HG03066 (cell line): ENCODE data around the gene MORN1.
"Not testable (repeated sequence)": the region's sequence is repeated elsewhere in the genome, so short reads cannot be mapped to it uniquely, and the experiment has no call there.

Source experiments
- ATAC-seq: cut with Tn5 transposase; IDR thresholded peaks from one replicate; pipeline ENCODE4 v1.9.1; 2021; ENCODE audit warnings: low read depth; ENCODE audit not compliant: unreplicated experiment

Gene MORN1

DNA sequence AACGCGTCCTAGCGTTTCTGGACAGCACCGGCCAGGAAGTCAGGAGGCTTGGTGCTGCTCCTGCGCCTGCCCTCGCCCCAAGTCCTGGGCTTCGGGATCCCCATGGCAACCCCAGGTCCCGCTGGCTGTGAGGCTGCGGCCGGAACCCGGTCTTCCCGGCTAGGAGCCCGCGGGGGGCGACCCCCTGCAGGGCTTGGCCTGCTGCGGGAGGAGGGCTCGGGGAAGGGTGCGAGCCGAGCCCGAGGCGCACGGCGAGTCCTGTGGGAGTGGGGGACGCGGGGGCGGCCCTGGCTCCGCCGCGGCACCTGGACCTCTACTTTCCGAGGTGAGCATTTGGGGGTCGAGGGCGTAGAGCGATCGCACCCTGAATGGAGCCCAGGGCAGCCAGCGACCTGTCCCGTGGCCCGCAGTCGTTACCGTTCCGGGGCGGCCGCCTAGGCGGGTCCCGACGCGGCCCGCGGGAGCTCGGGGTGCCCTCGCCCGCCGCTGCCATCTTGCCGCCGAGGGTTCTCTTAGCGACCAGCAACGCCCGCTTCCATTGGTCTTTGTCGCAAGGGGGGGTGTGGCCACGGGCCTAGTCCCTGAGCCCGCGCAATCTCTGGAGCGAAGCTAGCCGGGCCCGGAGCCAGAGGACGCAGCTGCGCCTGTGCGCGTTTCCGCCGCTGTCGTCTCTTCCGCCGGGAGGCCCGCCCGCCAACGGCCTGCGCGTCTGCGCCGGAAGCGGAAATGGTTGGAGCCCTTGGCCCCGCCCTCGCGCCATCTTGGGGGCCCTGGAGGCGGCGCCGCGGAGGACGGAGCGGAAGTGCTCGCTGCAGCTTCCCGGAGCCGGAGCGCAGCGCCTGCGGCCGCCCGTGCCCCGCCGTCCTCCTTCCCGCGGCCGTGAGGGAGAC is at the start of gene MORN1, which contains the start of gene RER1:
TSS of gene MORN1 (minus strand) at position 514 of the 890 bp plus-strand sequence. CDS start at position 493, 21 bp downstream.
TSS of gene RER1 (plus strand) at position 801 of the 890 bp plus-strand sequence. CDS start 3,950 bp downstream, outside the sequence.
- ATAC-seq: peak; percentile 91

DNA sequence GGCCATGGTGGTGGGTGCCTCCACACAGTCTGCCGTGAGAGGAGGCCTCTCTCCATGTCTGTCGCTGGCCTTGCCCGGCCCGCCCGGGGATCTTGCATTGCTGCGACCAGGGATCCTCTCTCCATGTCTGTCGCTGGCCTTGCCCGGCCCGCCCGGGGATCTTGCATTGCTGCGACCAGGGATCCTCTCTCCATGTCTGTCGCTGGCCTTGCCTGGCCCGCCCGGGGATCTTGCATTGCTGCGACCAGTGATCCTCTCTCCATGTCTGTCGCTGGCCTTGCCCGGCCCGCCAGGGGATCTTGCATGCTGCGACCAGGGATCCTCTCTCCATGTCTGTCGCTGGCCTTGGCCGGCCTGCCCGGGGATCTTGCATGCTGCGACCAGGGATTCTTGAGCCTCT is 49.0 kb upstream of the MORN1 start:
- not testable (repeated sequence) for ATAC-seq

- no peak for ATAC-seq
Measured at GRCh38 chr1:2439369-2439768, 48.0 kb upstream of the MORN1 start.

GRCh38 chr1:2438641-2439040 is 47.3 kb upstream of the MORN1 start:
- no peak for ATAC-seq

DNA sequence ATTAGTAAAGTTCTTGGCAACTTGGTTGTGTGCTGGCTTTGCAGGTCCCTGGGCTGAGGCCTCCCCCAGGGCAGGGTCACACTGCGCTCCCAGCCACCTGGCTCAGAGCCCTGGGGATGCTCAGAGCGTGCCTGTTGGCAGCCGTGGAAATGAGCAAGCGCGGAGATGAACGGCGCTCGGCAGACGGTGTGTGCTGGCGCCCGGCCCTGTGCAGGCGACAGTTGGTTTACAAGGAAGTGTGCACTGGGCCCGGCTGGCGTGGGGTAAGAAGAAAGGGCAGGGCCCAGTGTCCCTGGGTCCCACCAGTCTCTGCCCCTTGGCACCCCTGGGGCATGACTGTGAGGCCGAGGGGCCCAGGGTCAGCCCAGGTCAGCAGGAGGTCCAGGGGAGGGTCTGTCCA is 46.7 kb upstream of the MORN1 start:
- ATAC-seq: no peak

DNA sequence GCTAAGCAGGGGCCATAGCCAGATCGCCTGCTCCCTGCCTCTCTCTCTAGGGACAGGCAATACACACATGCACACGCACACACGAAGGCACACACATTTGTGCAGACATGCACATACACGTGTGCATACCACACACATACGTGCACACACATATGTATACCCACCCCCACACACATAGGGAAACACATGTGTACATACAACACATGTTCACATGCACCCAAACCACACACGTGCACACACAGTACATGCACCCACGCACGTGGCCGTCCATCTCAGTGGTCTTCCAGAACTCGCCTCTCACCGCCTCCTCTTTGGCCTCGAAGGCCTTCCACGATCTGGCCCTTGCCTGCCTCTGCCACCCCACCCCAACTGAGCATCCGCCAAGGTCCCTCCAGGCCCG is 46.3 kb upstream of the MORN1 start:
- no peak for ATAC-seq

DNA sequence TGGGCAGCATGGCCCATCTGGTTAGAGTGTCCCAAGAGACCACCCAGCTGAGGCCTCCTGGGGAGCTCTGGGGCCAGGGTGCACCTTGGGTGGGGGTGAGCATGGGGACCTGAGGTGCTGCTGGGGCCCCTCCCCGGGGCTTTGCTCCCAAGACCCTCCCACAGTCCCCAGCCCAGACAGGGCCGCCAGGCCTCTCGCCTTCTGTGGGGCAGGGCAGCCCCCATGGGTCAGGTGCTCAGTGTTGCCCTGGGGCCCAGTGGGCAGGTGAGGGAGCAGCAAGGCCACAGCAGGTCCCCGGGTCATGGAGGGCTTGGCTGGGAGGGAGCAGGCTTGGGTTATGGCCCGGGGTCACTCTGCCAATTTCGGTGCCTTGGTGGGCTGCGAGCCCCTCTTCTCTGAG is 45.5 kb upstream of the MORN1 start:
- no peak for ATAC-seq

GRCh38 chr1:2435746-2436355 is 44.5 kb upstream of the MORN1 start:
- no peak for ATAC-seq

- no peak for ATAC-seq
Measured at GRCh38 chr1:2435091-2435490, 43.7 kb upstream of the MORN1 start.

DNA sequence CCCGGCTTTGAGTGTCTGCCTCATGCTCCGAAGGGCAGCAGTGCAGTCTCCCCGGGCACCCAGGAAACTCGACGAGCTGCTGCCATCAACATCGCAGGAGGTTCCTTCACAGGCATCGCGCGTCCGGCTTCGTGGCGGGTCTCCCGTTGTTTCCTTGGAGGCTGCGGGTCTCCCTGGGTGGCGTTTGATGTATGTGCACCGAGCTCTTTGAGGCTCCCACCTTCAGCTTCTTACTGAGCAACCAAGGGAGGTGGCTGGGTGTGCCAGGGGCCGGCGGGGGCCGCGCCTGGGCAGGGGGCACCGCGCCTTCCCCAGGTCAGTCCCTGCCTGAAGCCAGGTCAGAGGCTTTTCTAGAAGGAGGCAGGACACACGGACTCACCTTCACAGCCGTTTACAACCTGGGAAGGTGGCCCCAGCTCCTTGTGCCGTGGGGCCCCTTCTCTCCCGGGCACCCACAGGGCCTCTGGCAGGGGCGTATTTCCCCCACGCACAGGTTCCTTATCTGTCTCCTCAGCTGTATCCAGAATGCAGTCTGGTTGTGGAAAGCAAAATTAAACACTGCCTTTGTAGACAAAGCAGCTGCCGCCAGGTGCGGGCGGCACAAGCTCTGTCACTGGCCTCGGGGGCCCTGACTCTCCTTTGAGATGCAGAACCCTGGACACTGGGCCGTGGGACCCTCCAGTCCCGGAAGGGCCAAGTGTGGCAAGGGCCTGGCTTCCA is 42.7 kb upstream of the MORN1 start:
- ATAC-seq: no peak

- ATAC-seq: no peak
Measured at GRCh38 chr1:2433196-2433595, 41.8 kb upstream of the MORN1 start.

- ATAC-seq: no peak
Measured at GRCh38 chr1:2432441-2432844, 41.1 kb upstream of the MORN1 start.

DNA sequence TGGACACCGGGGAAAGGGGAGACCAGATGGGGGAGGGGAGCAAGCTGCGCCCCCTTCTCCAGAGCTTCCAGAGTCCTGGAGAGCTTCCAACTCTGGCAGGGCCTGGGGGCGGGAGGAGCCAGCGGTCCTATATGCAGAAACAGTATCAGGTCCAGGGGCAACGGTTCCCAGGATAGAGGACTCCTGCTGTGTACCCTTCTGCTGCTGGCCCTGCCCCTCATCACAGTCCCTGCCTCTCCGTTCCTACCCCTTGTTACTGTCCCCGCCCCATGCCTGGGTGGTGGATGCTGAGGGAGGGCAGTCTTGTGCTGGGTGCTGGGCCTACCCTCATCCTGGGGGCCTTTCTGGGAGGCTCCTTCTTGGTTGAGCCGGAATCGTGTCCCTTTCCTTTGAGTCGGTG is 40.2 kb upstream of the MORN1 start:
- no peak for ATAC-seq

GRCh38 chr1:2431103-2431502 is 39.7 kb upstream of the MORN1 start:
- ATAC-seq: no peak

DNA sequence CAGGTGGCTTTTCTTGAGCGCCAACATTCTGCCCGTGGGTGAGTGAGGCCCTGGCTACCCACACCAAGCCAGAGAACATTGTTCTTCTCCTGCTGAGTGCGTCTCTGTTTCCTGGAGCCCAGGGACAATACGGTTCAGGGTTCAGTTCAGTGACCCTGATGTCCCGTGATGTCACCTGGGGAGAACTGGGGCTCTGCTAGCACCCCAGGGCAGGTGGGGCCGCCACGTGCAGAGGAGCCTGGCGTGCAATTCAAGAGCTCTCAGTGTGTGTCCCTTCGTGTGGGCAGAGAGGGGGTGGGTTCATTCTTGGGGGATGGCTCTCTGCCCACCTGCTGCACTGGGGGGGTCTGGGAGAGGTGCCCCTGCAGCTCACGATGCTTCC is 39.2 kb upstream of the MORN1 start:
- no peak for ATAC-seq

DNA sequence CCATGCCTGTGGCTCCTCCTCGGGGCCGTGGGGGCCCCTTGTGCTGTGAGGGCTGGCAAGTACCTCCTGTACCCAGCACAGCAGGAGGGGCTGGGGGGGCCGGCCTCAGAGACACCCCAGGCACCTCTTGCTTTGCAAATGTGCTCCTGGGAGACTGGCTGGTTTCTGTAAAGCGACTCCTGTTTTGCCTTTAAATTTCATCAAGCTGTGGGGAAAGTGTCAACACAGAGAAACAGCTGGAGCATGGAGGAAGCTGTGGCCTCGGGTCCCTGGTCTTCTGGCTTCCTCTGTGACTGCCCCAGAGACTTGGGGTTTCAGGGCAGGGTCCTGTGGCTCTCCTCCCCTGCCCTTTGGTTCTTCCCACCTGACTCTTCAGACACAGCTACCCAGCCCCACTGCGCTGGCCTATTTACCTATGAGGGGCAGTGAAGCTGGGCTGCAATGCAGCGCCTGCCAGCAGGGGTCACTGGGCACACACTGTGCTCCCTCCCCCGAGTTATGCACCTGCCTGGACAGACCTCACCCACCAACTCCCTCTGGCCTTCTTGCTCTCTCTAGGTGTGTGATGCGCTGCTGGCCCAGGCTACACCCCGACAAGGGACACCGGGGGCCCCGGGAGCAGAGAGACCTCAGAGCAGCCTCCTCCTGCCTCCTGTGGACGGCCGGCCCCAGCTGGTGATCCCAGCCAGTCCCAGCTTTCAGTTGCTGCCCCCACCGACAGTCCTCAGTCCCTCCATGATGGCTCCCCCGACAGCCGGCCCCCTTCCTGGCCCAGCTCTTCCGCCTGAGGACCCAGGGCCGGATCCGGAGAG is 38.6 kb upstream of the MORN1 start:
- no peak for ATAC-seq

- ATAC-seq: no peak
Measured at GRCh38 chr1:2428490-2428889, 37.1 kb upstream of the MORN1 start.

DNA sequence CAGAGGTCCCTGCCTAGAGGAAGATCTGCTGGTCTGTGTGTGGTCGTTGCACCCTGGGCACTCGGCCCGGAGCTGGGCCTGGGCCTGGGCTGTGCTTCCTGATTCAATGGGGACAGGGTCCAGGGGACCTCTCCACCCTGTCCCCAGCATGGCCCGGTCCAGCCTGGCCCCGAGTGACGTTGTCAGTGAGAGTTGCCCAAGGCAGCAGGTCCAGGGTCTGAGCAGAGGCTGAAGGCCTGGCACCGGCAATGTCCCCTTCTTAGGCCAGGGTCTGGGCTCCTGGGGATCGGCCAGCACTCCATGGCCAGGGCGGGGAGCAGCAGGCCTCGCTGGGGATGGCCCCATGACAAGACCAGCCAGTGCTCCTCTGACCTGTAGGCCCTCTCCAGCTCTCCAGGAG is 36.6 kb upstream of the MORN1 start:
- no peak for ATAC-seq

- ATAC-seq: no peak
Measured at GRCh38 chr1:2427051-2427450, 35.7 kb upstream of the MORN1 start.

DNA sequence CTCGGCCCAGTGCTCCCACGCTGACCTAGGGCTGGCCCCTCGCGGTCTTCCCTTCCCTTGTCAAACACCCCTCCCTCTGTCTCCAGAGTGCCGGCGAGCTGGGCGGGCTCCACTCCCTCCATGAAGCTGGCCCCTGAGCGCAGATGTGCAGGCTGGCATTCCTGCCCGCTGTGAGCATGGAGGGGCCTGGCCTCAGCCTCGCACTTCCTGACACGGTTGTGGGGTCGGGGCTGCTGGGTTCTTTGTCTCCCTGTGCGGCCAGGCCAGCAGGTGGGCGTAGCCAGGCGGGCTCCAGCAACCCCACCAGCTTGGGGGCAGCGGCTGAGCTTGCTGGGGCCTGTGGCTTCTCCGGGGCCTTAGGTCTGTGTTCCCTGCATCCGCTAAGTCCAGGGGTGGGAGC is 35.2 kb upstream of the MORN1 start:
- no peak for ATAC-seq

DNA sequence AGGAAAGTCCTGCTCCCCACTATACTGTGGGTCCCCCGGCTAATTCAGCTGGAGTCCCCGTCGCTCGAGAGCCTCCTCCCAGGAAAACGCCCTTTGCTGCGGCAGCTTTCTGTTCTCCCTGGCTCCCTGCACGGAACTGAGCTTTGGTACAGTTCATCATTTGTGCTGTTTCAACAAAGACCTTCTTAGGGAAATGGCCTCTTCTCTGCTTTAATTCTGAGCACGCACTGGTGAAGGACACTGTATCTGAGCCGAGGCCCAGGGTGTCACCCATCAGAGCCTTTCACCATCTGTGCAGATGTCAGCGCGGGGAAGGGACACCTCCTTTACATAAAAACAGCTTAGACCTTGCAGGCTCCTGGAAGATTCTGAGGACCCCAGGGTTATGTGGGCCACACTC is 34.5 kb upstream of the MORN1 start:
- ATAC-seq: no peak
